ENCODE data around the gene FBXW8. TPM values are rescaled to one million over a fixed set of nuclear protein-coding genes. Genes with fewer than 3 reads are reported as not detected.
A peak's percentile ranks its signal among the peaks of the same experiment; 100 is the strongest.
"Not testable (repeated sequence)": the region's sequence is repeated elsewhere in the genome, so short reads cannot be mapped to it uniquely, and the experiment has no call there.

Gene FBXW8
- polyA plus RNA-seq, 6 donors from 2014 or later = 7.4 to 15.3 (median 10.9) TPM

DNA sequence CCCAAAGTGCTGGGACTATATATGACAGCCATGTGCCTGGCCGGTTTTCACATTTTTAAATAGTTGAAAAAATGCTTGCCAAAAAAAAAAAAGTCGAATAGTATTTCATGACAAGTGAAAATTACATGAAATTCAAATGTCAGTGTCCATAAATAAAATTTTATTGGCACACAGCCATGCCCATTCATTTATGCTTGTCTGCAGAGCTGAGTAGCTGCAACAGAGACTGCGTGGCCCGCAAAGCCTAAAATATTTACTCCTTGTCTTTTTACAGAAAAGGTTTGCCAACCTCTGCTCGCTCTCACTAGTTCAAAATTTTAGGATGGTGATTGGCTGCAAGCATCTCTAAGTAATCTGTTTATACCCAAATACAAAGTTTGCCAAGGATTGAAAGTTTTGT is 139.3 kb downstream of the FBXW8 start:
- Mint-ChIP-seq H3K27me3 (peaks cover 0 to 5% (median 4%) of the 10 kb centered on the region in 3 donors), H3K36me3 (no peaks in the 10 kb centered on the region), H3K9me3 (no peaks in the 10 kb centered on the region)

DNA sequence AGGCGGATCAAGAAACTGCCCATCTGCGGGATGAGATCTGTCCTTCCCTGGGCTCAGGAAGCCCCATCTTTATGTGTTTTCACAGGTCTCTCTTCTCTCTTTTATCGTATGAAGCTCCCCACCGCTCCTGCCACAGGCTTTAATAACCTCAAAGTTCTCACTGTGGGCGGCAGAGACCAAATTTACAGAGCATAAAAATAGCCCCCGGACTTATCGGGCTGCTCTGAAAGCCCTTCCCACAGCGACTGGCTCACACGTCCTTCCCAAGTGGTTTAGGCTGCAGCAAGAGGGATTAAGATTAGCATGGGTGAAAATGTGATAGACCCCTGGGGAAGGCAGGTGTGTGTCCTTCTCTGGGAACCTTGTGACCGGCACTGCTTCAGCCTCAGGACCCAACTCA is 140.6 kb downstream of the FBXW8 start:
- Mint-ChIP-seq H3K9me3 (no peaks in the 10 kb centered on the region), H3K36me3 (no peaks in the 10 kb centered on the region), H3K27ac (peak overlapping the region in 1 of 6 donors; percentile 87), H3K4me1 (peaks cover 0 to 9% (median 0%) of the 10 kb centered on the region in 3 donors), H3K4me3 (no peak overlapping the region), H3K27me3 (no peaks in the 10 kb centered on the region)
- ATAC-seq (ENCODE audit: low read depth in 2 of 2) (no peak), DNase-seq (no peak)

More for the DNA sequence above, 139.3 kb downstream of the FBXW8 start:
- Mint-ChIP-seq H3K27ac (no peak overlapping the region), H3K4me3 (no peak overlapping the region), H3K4me1 (peaks cover 0 to 11% (median 9%) of the 10 kb centered on the region in 3 donors)
- DNase-seq (no peak), ATAC-seq (ENCODE audit: low read depth in 2 of 2) (no peak)

DNA sequence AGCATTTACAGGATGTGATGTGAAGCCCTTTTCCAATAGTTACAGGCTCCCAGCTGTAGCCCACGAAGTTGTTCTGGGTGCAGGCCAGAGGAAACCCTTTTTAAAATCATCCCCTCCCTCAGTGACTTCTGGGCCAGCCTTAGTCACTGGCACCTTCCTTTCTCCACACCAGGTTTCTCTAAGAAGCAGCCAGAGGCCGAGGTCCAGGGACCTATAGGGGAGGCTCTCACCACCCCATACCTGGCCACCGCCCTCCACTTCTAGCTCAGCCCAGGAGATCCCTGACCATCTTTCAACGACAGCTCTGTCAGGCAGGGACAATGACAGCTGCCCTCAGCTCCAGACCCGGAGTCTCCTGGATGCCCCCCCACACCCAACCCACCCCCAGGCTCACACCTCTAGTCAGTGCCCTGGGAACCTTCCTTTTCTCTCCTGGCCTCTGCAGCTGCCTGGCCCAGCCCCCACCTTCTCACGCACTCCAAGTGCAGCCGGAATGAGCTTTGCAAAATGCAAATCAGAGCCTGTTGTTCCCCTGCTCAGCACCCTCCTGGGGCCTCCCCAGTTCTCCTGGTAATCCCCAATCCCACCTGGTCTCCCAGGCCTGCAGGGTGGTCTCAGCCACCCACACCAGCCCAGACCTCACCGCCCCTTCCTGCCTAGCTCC is 141.8 kb downstream of the FBXW8 start:
- DNase-seq = no peak
- no peaks in the 10 kb centered on the region for H3K9me3 Mint-ChIP-seq
- H3K4me3 Mint-ChIP-seq = peak overlapping the region in 1 of 8 donors; percentile 35
- H3K27me3 Mint-ChIP-seq = no peaks in the 10 kb centered on the region
- no peaks in the 10 kb centered on the region for H3K36me3 Mint-ChIP-seq
- no peak for ATAC-seq (ENCODE audit: low read depth in 2 of 2)
- H3K27ac Mint-ChIP-seq = peak overlapping the region in 1 of 6 donors; percentile 10
- H3K4me1 Mint-ChIP-seq = peaks cover 0 to 9% (median 0%) of the 10 kb centered on the region in 3 donors

DNA sequence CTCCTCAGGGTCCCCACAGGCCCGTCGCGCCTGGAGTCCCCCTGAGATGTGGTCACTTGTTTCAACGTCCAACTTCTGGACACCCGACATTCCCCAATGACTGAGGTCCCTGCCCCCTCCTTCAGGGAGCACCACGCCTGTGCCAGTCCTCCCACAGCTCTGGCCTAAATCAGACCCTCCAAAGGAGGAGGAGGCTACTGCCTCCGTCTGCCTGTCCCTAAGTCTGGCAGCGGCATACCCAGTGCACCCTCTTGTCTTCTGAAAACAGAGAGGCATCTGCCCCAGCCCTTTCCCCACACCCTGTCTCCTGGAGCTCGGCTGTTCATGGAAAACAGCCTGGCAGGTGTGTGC is 142.3 kb downstream of the FBXW8 start:
- Mint-ChIP-seq H3K27ac (peak overlapping the region in 2 of 6 donors; percentile 10 to 86), H3K9me3 (no peaks in the 10 kb centered on the region), H3K4me1 (peaks cover 0 to 9% (median 0%) of the 10 kb centered on the region in 3 donors), H3K4me3 (peak overlapping the region in 3 of 8 donors; percentile 30 to 53 (median 35)), H3K27me3 (no peaks in the 10 kb centered on the region), H3K36me3 (no peaks in the 10 kb centered on the region)
- no peak for DNase-seq
- no peak for ATAC-seq (ENCODE audit: low read depth in 2 of 2)

DNA sequence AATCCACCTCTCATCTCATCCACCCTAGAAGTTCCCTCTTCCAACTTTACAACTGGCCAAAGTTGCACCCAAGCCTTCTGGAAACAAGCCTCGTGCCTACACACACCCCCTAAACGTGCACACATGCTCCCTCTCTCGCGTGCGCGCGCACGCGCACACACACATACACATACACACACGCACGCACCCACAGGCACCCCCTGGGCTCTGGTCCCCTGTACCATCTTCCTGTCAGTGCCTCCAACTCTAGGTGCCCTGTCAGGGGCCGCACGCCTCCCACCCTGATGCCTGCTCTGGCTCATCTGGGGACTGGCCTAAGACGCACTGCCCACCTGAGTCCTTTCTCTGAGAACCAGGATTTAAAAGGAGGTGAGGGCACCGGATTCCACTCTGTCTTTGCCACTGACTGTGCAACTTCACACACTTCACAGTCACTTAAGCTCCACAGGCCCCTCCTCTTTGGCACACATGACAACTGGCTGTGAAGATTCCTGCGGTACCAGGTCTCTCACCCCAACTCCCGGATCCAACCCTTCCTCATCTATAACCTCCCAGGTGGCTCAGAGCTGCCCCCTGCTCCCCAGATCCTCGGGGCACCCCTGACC is 142.9 kb downstream of the FBXW8 start:
- Mint-ChIP-seq H3K27me3 (no peaks in the 10 kb centered on the region), H3K27ac (peak overlapping the region in 1 of 6 donors; percentile 50), H3K4me3 (no peak overlapping the region), H3K36me3 (no peaks in the 10 kb centered on the region), H3K4me1 (peaks cover 0 to 9% (median 0%) of the 10 kb centered on the region in 3 donors), H3K9me3 (no peaks in the 10 kb centered on the region)
- ATAC-seq (ENCODE audit: low read depth in 2 of 2) (no peak), DNase-seq (no peak)

DNA sequence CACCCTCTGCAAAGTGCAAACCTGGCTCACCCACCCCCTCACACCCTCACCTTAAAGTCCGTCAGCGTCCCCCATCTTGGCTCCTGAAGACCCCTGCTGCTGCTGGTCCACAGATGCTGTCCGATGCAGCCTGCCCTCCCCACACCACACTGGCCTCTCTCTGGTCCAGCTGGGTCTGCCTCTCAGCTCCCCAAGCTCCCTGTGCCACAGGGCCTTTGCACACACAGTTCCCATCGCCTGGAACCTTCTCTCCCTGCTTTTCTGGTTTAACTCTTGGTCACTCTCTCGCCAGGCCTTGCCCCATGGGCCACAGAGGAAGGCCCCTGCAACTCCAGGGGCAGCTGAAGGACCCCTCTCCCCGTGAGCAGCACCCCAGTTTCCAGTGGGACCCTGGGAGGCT is 143.5 kb downstream of the FBXW8 start:
- Mint-ChIP-seq H3K27me3 (no peaks in the 10 kb centered on the region), H3K27ac (peak overlapping the region in 1 of 6 donors; percentile 75), H3K4me3 (no peak overlapping the region), H3K9me3 (no peaks in the 10 kb centered on the region), H3K4me1 (peaks cover 0 to 9% (median 0%) of the 10 kb centered on the region in 3 donors), H3K36me3 (no peaks in the 10 kb centered on the region)
- DNase-seq = no peak
- ATAC-seq (ENCODE audit: low read depth in 2 of 2) = no peak

DNA sequence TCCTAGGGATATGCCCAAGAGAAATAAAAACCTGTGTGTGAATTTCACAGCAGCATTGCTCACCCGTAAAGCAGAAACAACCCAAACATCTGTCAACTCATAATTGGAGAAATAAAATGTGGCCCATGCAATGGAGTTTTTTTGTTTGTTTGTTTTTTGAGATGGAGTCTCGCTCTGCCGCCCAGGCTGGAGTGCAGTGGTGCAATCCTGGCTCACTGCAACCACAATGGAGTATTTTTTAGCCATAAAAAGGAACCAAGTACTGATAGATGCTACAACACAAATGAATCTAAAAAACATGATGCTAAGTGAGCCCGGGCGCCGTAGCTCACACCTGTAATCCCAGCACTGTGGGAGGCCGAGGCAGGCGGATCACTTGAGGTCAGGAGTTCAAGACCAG is 146.9 kb downstream of the FBXW8 start:
- not testable (repeated sequence) for H3K27ac Mint-ChIP-seq; H3K36me3 Mint-ChIP-seq; H3K4me1 Mint-ChIP-seq; ATAC-seq (ENCODE audit: low read depth in 2 of 2); DNase-seq; H3K27me3 Mint-ChIP-seq; H3K4me3 Mint-ChIP-seq; H3K9me3 Mint-ChIP-seq

DNA sequence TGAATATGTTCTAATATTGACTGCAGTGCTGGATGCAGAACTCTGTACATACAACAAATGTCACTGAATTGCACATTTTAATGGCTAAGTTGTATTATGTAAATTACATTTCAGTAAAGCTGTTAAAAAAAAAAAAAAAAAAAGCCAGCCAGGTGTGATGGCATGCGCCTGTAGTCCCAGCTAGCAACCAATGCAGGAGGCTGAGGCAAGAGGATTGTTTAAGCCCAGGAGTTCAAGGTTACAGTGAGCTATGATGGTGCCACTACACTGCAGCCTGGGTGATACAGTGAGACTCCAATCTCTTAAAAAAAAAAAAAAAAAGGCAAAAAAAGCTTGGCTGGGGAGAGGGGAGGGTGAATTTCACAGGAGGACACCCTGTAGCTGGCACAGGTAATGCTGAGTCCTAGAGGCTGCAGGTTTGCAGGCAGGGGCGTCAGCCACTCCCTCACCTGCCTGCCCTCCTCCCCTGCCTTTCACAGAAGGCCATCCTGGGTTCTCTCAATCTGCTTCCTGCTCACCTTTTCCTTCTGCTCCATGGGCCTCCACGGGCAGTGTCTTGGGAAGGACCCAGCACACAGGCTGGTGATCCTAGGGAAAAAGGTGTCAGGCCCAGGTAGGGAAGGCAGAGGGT is 147.8 kb downstream of the FBXW8 start:
- DNase-seq = no peak
- Mint-ChIP-seq H3K9me3 (no peaks in the 10 kb centered on the region), H3K36me3 (no peaks in the 10 kb centered on the region), H3K27me3 (peaks cover 0 to 2% (median 0%) of the 10 kb centered on the region in 3 donors), H3K27ac (no peak overlapping the region), H3K4me3 (no peak overlapping the region), H3K4me1 (peaks cover 10 to 12% (median 11%) of the 10 kb centered on the region in 3 donors)
- no peak for ATAC-seq (ENCODE audit: low read depth in 2 of 2)

DNA sequence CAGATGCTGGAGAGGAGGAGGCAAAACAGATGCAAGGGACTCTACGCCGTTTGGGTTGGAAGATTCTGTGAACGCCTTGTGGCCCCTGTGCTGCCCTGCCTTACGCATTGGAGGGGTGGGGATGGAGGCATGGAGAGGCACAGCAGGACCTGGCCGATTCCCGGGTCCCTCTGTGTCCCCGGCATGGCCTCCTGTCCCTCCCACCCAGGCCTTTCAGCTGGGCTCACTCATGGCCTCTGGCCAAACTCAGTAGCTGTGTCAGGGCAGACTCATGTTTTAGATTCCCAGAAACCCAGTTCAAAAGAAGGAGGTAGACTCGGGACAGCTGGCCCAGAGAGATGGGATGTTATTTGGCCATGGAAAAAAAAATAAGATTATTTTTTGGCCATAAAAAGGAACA is 148.4 kb downstream of the FBXW8 start:
- DNase-seq (no peak), ATAC-seq (ENCODE audit: low read depth in 2 of 2) (no peak)
- Mint-ChIP-seq H3K27me3 (peaks cover 0 to 4% (median 0%) of the 10 kb centered on the region in 3 donors), H3K4me3 (peak overlapping the region in 1 of 8 donors; percentile 63), H3K27ac (no peak overlapping the region), H3K4me1 (peaks cover 14 to 15% (median 15%) of the 10 kb centered on the region in 3 donors), H3K36me3 (no peaks in the 10 kb centered on the region), H3K9me3 (no peaks in the 10 kb centered on the region)

DNA sequence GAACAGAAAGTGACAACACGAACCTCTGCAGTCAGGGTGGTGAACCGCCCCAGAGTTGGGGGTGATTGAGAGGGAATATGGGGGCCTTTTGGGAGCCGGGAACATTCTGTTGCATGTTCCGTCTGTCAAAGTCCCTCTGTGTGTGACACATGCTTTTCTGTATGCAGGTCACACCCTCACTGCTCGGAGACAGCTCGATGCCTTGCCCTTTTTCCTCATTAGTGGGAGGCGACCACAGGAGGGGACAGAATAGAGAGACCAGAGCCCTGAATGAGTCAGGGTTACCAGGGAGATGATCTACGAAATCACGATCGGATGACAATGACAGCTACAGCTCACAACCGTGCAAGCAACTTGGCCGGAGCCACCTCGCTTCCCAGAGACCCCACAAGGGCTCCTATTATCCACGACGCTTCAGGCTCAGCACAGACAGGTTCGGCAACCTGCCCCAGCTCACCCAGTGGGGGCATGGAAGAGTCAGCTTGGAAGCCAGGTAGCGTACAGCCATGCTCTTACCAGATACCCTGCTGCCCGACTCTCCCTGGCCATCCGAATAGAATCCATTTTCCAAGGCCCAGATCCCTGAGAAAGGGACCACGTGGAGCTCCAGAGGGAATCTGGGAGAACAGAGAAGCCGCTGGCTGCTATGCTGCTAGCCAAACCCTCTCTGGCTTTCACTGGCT is 149.6 kb downstream of the FBXW8 start:
- no peak for ATAC-seq (ENCODE audit: low read depth in 2 of 2)
- DNase-seq = no peak
- Mint-ChIP-seq H3K36me3 (no peaks in the 10 kb centered on the region), H3K9me3 (no peaks in the 10 kb centered on the region), H3K27ac (no peak overlapping the region), H3K4me1 (peaks cover 10 to 18% (median 17%) of the 10 kb centered on the region in 3 donors), H3K27me3 (peaks cover 0 to 4% (median 0%) of the 10 kb centered on the region in 3 donors), H3K4me3 (no peak overlapping the region)

DNA sequence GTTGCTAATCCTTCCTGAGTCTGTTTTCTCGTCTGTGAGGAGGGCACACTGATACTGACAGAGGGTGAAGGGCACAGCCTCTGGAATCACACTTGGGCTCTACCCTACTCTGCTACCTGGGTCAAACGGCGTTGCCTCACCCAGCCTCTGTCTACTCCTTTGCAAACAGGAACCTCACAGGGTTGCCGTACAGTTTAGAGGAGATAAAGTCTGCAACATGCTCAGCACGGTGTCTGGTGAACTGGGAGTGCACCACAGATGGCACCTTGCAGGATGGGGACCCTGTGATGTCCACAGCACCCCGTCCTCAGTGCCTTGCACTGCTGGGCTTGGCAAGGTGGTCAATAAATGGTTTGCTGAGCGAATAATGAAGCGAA is 150.2 kb downstream of the FBXW8 start:
- ATAC-seq (ENCODE audit: low read depth in 2 of 2) = no peak
- Mint-ChIP-seq H3K27me3 (peaks cover 0 to 4% (median 0%) of the 10 kb centered on the region in 3 donors), H3K27ac (peak overlapping the region in 1 of 6 donors; percentile 74), H3K36me3 (no peaks in the 10 kb centered on the region), H3K9me3 (no peaks in the 10 kb centered on the region), H3K4me3 (no peak overlapping the region), H3K4me1 (peaks cover 10 to 18% (median 17%) of the 10 kb centered on the region in 3 donors)
- DNase-seq = no peak

DNA sequence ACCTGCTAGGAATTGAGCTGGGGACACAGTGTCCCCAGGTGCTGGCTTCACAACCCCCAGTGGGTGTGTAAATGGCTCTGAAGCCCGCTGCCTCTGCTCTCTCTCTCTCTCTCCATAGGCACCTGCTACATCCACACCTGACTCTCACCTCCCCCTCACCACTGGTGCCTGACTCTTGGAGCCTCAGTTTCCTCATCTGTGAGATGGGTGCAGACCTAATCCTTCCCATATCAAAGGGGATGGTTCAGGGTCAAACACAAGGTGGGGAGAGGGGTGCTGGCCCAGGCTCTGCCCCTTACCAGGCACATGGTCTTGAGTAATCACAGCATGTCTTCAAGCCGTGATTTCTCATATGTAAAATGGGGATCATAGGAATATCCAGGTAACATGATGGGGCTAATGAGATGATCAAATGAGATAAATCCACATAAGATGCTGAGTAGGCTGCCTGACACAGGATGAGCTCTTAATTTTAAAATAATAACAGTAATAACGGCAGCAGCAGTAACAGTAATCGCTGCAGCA is 150.9 kb downstream of the FBXW8 start:
- Mint-ChIP-seq H3K4me1 (peaks cover 10 to 18% (median 17%) of the 10 kb centered on the region in 3 donors), H3K9me3 (no peaks in the 10 kb centered on the region), H3K36me3 (no peaks in the 10 kb centered on the region), H3K27me3 (peaks cover 0 to 4% (median 0%) of the 10 kb centered on the region in 3 donors), H3K4me3 (no peak overlapping the region), H3K27ac (no peak overlapping the region)
- no peak for DNase-seq
- no peak for ATAC-seq (ENCODE audit: low read depth in 2 of 2)

DNA sequence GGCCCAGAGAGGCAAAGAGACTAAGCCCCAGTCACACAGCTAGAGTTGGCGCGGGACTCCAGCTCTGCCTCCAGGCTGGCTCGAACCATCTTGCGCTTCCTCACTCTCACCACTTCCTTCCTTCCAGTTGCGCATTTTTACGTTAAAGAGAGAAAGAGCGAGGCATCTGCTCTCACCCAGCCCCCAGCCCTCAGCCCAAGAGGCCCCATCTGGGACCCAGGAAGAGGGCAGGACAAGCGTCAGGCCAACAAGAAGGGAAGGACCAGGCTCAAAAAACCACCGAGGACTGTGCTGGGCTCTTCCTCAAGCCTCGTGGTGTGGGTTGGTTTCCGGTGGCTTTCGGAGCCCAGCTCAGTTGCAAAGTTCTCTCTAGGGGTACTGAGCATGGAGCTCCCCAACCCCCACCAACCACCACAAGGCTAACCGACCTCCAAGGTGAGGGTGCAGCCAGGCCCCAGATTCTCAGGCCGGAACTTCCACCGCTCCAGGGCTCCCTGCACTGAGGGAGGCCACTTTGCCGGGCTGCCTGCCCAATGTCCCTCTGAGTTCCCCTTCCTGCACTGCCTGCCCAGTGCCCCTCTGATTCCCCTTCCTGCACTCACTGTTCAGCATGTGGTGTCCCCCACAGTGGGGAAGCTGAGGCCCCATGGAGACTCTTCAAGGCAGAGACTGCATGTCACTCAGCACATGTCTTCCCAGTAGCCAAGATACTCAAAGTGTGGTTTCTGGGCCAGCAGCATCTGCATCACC is 152.6 kb downstream of the FBXW8 start:
- Mint-ChIP-seq H3K4me1 (peaks cover 10 to 18% (median 17%) of the 10 kb centered on the region in 3 donors), H3K9me3 (no peaks in the 10 kb centered on the region), H3K27ac (peak overlapping the region in 4 of 6 donors; percentile 43 to 87 (median 66)), H3K4me3 (peak overlapping the region; percentile 13 to 88 (median 77)), H3K27me3 (peaks cover 0 to 4% (median 0%) of the 10 kb centered on the region in 3 donors), H3K36me3 (no peaks in the 10 kb centered on the region)
- DNase-seq (no peak), ATAC-seq (ENCODE audit: low read depth in 2 of 2) (peak; percentile 32 to 50)

Data from naive B cell (primary cell).